ENCODE results near the gene HLA-DOB. TPM values are rescaled to one million over a fixed set of nuclear protein-coding genes. Genes with fewer than 3 reads are reported as not detected.
A peak's percentile ranks its signal among the peaks of the same experiment; 100 is the strongest.
"Not testable (repeated sequence)": the region's sequence is repeated elsewhere in the genome, so short reads cannot be mapped to it uniquely, and the experiment has no call there.

Gene HLA-DOB
- total RNA-seq, 4 donors from 2014 or later = 5.7 TPM; not detected in 3

GRCh38 chr6:32792901-32793435 is 23.8 kb downstream of the HLA-DOB start:
- intact Hi-C loops (cut with DNase I; ENCODE audit: low total_unique reads) (no loop called here), in situ Hi-C loops (cut with MboI; ENCODE audit: low pct_ligation_motif_present in 1 of 4, low pct_unique_long_range_greater_than_20kb in 1 of 4, low sequenced_read_pairs in 3 of 4) (loop anchor here in 3 of 4 donors (5.0 to 25.0 kb wide), 4 partner anchors 96 to 556 kb away; no protein-coding TSS in a partner anchor)
- no peak overlapping the region for H3K4me3 ChIP-seq
- H3K36me3 ChIP-seq = no peaks in the 10 kb centered on the region
- no peak overlapping the region for H3K27ac ChIP-seq
- DNase-seq = no peak
- no peaks in the 10 kb centered on the region for H3K9me3 ChIP-seq
- TF ChIP-seq POLR2A (IDR thresholded peaks at IDR 0.05) = no peak
- no peak for TF ChIP-seq POLR2AphosphoS5 (IDR thresholded peaks at IDR 0.05)
- TF ChIP-seq CTCF (IDR thresholded peaks at IDR 0.05) = no peak
- TF ChIP-seq EP300 (IDR thresholded peaks at IDR 0.05; ENCODE audit: low read depth) = no peak
- peaks cover 65% of the 10 kb centered on the region for H3K27me3 ChIP-seq
- H3K4me1 ChIP-seq = peaks cover 0 to 7% (median 2%) of the 10 kb centered on the region in 4 donors
- WGBS, 2 donors (ENCODE audit: low coverage in 1 of 2) = 53 to 61% methylated on average over 3 of the region's 3 CpGs

DNA sequence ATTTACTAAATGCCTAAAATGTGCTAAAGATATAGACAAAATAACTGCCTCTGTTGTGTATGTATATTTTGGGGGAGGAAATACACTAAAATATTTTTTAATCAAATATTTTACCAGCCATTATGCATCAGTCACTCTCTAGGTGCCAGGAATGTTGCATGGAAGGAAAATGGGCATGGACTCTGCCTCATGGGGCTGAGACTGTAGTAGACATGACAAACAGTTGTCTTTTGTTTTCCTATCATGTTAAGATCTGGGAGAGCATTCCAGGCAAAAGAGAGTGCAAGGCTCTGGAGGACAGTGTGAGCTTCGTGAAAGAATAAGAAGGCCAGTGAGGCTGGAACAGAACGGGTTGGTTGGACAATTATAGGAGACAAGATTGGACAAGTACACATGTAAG is 26.5 kb downstream of the HLA-DOB start:
- in situ Hi-C loops (cut with MboI; ENCODE audit: low pct_ligation_motif_present in 1 of 4, low pct_unique_long_range_greater_than_20kb in 1 of 4, low sequenced_read_pairs in 3 of 4) (loop anchor here in 3 of 4 donors (5.0 to 25.0 kb wide), 4 partner anchors 93 to 553 kb away; no protein-coding TSS in a partner anchor), intact Hi-C loops (cut with DNase I; ENCODE audit: low total_unique reads) (no loop called here)
- DNase-seq = no peak
- Histone ChIP-seq H3K4me3 (no peak overlapping the region), H3K4me1 (peaks cover 0 to 4% (median 0%) of the 10 kb centered on the region in 4 donors), H3K36me3 (no peaks in the 10 kb centered on the region), H3K27ac (no peak overlapping the region), H3K27me3 (peaks cover 69% of the 10 kb centered on the region), H3K9me3 (no peaks in the 10 kb centered on the region)
- 42 to 65% methylated on average over 2 of the region's 2 CpGs for WGBS, 2 donors (ENCODE audit: low coverage in 1 of 2)
- no peak for TF ChIP-seq CTCF (IDR thresholded peaks at IDR 0.05)
- TF ChIP-seq EP300 (IDR thresholded peaks at IDR 0.05; ENCODE audit: low read depth) = no peak
- no peak for TF ChIP-seq POLR2AphosphoS5 (IDR thresholded peaks at IDR 0.05)
- TF ChIP-seq POLR2A (IDR thresholded peaks at IDR 0.05) = no peak

- H3K27ac ChIP-seq = no peak overlapping the region
- 37 to 63% methylated on average over 2 to 5 of the region's 5 CpGs for whole genome bisulfite sequencing, 2 donors (ENCODE audit: low coverage in 1 of 2)
- intact Hi-C loops (cut with DNase I; ENCODE audit: low total_unique reads) = no loop called here
Measured at GRCh38 chr6:32785781-32786533, 30.8 kb downstream of the HLA-DOB start.

GRCh38 chr6:32782923-32783322 is 33.9 kb downstream of the HLA-DOB start:
- intact Hi-C loops (cut with DNase I; ENCODE audit: low total_unique reads); H3K36me3 ChIP-seq: not testable (repeated sequence)
- in situ Hi-C loops (cut with MboI; ENCODE audit: low pct_ligation_motif_present in 1 of 4, low pct_unique_long_range_greater_than_20kb in 1 of 4, low sequenced_read_pairs in 3 of 4) = loop anchor here in 1 of 4 donors (25.0 kb wide), 1 partner anchor 546 kb away; no protein-coding TSS in a partner anchor

More at GRCh38 chr6:32785781-32786533, 30.8 kb downstream of the HLA-DOB start:
- in situ Hi-C loops (cut with MboI; ENCODE audit: low pct_ligation_motif_present in 1 of 4, low pct_unique_long_range_greater_than_20kb in 1 of 4, low sequenced_read_pairs in 3 of 4) = loop anchor here in 1 of 4 donors (25.0 kb wide), 1 partner anchor 549 kb away; no protein-coding TSS in a partner anchor
- no peak for TF ChIP-seq EP300 (IDR thresholded peaks at IDR 0.05; ENCODE audit: low read depth)
- peak; percentile 51 to 62 (median 53) for TF ChIP-seq CTCF (IDR thresholded peaks at IDR 0.05)
- H3K4me3 ChIP-seq = no peak overlapping the region
- H3K4me1 ChIP-seq = peaks cover 0 to 4% (median 0%) of the 10 kb centered on the region in 4 donors
- no peaks in the 10 kb centered on the region for H3K36me3 ChIP-seq
- DNase-seq = peak; percentile 28
- H3K27me3 ChIP-seq = peaks cover 28% of the 10 kb centered on the region
- no peaks in the 10 kb centered on the region for H3K9me3 ChIP-seq

More at GRCh38 chr6:32782923-32783322, 33.9 kb downstream of the HLA-DOB start:
- not testable (repeated sequence) for H3K9me3 ChIP-seq, H3K27ac ChIP-seq, DNase-seq, H3K4me1 ChIP-seq, H3K4me3 ChIP-seq
- peaks cover 21% of the 10 kb centered on the region for H3K27me3 ChIP-seq
